K562 (cell line): ENCODE data around the gene ENOSF1. TPM values are rescaled to one million over a fixed set of nuclear protein-coding genes. Genes with fewer than 3 reads are reported as not detected.

ENCODE experiments used
- ATAC-seq: fragments of 200-7000 bp; cut with Tn5 transposase; 3 replicates; pipeline ENCODE4 v1.9.1; 2020; ENCODE audit warnings: moderate library complexity
- BruUV-seq: library from RNA; stranded (reverse); fragments of 400-500 nt; replicated peaks from 2 replicates; lab custom pipeline; 2021; lab: Mats Ljungman, UMichigan
- CTCF ChIA-PET: fragments of 300-600 bp; formaldehyde crosslinking; extraction: SDS; loops from one replicate; lab custom pipeline; 2021; ENCODE audit warnings: low intra/inter-chr PET ratio; lab: Yijun Ruan, JAX
- POLR2A ChIA-PET: fragments of 300-600, 350-650 bp; sonication (Branson Sonifier 250); formaldehyde crosslinking; extraction: SDS; loops from one replicate; lab custom pipeline; 2021; ENCODE audit warnings: antibody characterized with exemption, inconsistent platforms; lab: Yijun Ruan, JAX
- DNase-seq, 4 experiments: peaks; one replicate each; pipeline versions ENCODE4 v3.0.0 to v3.0.0-alpha.2; 2011 to 2018; ENCODE audit warnings: low spot score in 3 of 4, mixed read lengths in 3 of 4; ENCODE audit errors: extremely low read depth in 1 of 4
- FAIRE-seq: peaks from 2 replicates; lab custom pipeline; 2011; peaks lifted over from hg19 to GRCh38; lab: Jason Lieb, UNC
- H2AFZ ChIP-seq: 2 replicates; pipeline ENCODE4 v1.6.0; 2011; ENCODE audit warnings: low read depth, low read length, control low read depth, inconsistent platforms
- H3K27ac ChIP-seq: fragments of 200-600 bp; 3 replicates; pipeline ENCODE4 v1.8.0; 2011; ENCODE audit warnings: low read depth, mild to moderate bottlenecking, control low read depth, inconsistent platforms, low read length, moderate library complexity, mixed read lengths; ENCODE audit errors: extremely low read depth
- H3K27me3 ChIP-seq, 2 experiments: fragments of 300-600 bp in 1 of 2; 2 replicates in 1 of 2; 3 replicates in 1 of 2; pipeline versions ENCODE4 v1.6.0 to v1.8.0; 2011; ENCODE audit warnings: inconsistent platforms in 2 of 2, low read length in 2 of 2, mild to moderate bottlenecking in 1 of 2, mixed read lengths in 1 of 2, moderate library complexity in 1 of 2; ENCODE audit not compliant: control insufficient read depth in 2 of 2, insufficient read depth in 2 of 2
- H3K36me3 ChIP-seq: fragments of 300-600 bp; 3 replicates; pipeline ENCODE4 v1.8.0; 2011; ENCODE audit warnings: mild to moderate bottlenecking, low read length, inconsistent platforms; ENCODE audit not compliant: control insufficient read depth, insufficient read depth
- H3K4me1 ChIP-seq, 2 experiments: fragments of 200-600 bp in 1 of 2; replicated peaks in 1 of 2; 2 replicates in 1 of 2; 3 replicates in 1 of 2; pipeline versions ENCODE4 v1.5.1 to v1.8.0; 2011; ENCODE audit warnings: inconsistent platforms in 2 of 2, low read length in 2 of 2, mild to moderate bottlenecking in 1 of 2, mixed read lengths in 1 of 2, moderate library complexity in 1 of 2; ENCODE audit not compliant: control insufficient read depth in 2 of 2, insufficient read depth in 2 of 2
- H3K4me2 ChIP-seq: 2 replicates; pipeline ENCODE4 v1.6.1; 2011; ENCODE audit warnings: low read length, control low read depth, inconsistent platforms, mixed read lengths; ENCODE audit not compliant: insufficient read depth
- H3K4me3 ChIP-seq: fragments of 200-600 bp; sonication (generic), shearing (Covaris generic); 2 replicates; pipeline ENCODE4 v1.5.1; 2016; ENCODE audit warnings: control low read depth, inconsistent platforms
- H3K79me2 ChIP-seq: fragments of 200-600 bp; 3 replicates; pipeline ENCODE4 v1.8.0; 2011; ENCODE audit warnings: low read length, inconsistent platforms; ENCODE audit not compliant: control insufficient read depth, insufficient read depth
- H3K9ac ChIP-seq, 2 experiments: 2 replicates each; pipeline versions ENCODE4 v1.6.0 to v1.6.1; 2011; ENCODE audit warnings: low read depth in 2 of 2, low read length in 2 of 2, control low read depth in 1 of 2, inconsistent platforms in 1 of 2, mild to moderate bottlenecking in 1 of 2, mixed read lengths in 1 of 2; ENCODE audit not compliant: insufficient read depth in 1 of 2
- H3K9me1 ChIP-seq: one replicate; pipeline ENCODE4 v1.6.0; 2011; ENCODE audit warnings: inconsistent platforms, mild to moderate bottlenecking, low read length, moderate library complexity; ENCODE audit not compliant: control insufficient read depth, insufficient read depth
- H3K9me3 ChIP-seq: replicated peaks from 2 replicates; pipeline ENCODE4 v1.5.1; 2011; ENCODE audit warnings: low read depth, low read length, inconsistent platforms; ENCODE audit not compliant: control insufficient read depth, insufficient read depth
- H4K20me1 ChIP-seq: replicated peaks from 2 replicates; pipeline ENCODE4 v1.6.1; 2011; ENCODE audit warnings: low read length, inconsistent platforms, mixed read lengths; ENCODE audit not compliant: control insufficient read depth, insufficient read depth
- CC2D1A ChIP-seq: fragments of 450-650 bp; IDR thresholded peaks from 2 replicates; pipeline ENCODE4 v1.6.1; 2017; ENCODE audit warnings: mild to moderate bottlenecking
- CREM ChIP-seq: IDR thresholded peaks from 2 replicates; pipeline ENCODE4 v1.6.1; 2014; ENCODE audit warnings: antibody characterized with exemption, low read depth
- HIVEP1 ChIP-seq: fragments of 250-450 bp; sonication (Bioruptor Pico); IDR thresholded peaks from 2 replicates; pipeline ENCODE4 v1.4.0; 2020; ENCODE audit warnings: mild to moderate bottlenecking
- KDM2B ChIP-seq: fragments of 250-450 bp; sonication (Bioruptor Pico); IDR thresholded peaks from 2 replicates; pipeline ENCODE4 v1.8.0; 2021; ENCODE audit warnings: mild to moderate bottlenecking, moderate library complexity
- PML ChIP-seq: IDR thresholded peaks from 2 replicates; pipeline ENCODE4 v1.6.1; 2012; ENCODE audit warnings: low read length, inconsistent platforms
- POLR2A ChIP-seq: fragments of 450-650 bp; conservative IDR thresholded peaks from 2 replicates; pipeline ENCODE4 v1.6.1; 2016
- POLR2G ChIP-seq: fragments of 200-400 bp; formaldehyde crosslinking; IDR thresholded peaks from 2 replicates; pipeline ENCODE4 v1.6.1; 2017; ENCODE audit warnings: low read depth, mild to moderate bottlenecking, antibody characterized with exemption, low read length, moderate library complexity
- SETDB1 ChIP-seq: IDR thresholded peaks from one replicate; pipeline ENCODE4 v1.6.1; 2012; ENCODE audit warnings: low read length, control low read depth, inconsistent platforms
- SIN3A ChIP-seq, 2 experiments: fragments of 150-350 bp in 1 of 2; IDR thresholded peaks; 2 replicates each; pipeline ENCODE4 v1.6.1; 2011 to 2016; ENCODE audit warnings: borderline replicate concordance in 2 of 2, low read depth in 2 of 2, low read length in 2 of 2, mild to moderate bottlenecking in 2 of 2, moderate library complexity in 2 of 2; ENCODE audit not compliant: control insufficient read depth in 1 of 2
- SMAD1 ChIP-seq: fragments of 150-350 bp; IDR thresholded peaks from 2 replicates; pipeline ENCODE4 v1.6.1; 2014; ENCODE audit warnings: low read length, low read depth; ENCODE audit not compliant: partially characterized antibody
- TEAD4 ChIP-seq, 2 experiments: sonication (generic) in 1 of 2; formaldehyde crosslinking in 1 of 2; IDR thresholded peaks; 2 replicates each; pipeline versions ENCODE4 v1.6.1 to v1.8.0; 2012 to 2022; ENCODE audit warnings: borderline replicate concordance in 1 of 2, inconsistent platforms in 1 of 2, low read length in 1 of 2, mild to moderate bottlenecking in 1 of 2, missing genetic modification reagents in 1 of 2
- XRCC5 ChIP-seq: fragments of 200-400 bp; formaldehyde crosslinking; IDR thresholded peaks from 2 replicates; pipeline ENCODE4 v1.6.1; 2017; ENCODE audit warnings: low read depth, mild to moderate bottlenecking, low read length
- ZFP30 ChIP-seq: fragments of 250-450 bp; sonication (Bioruptor Pico); IDR thresholded peaks from 2 replicates; pipeline ENCODE4 v1.8.0; 2022; ENCODE audit warnings: moderate library complexity, mild to moderate bottlenecking, inconsistent platforms, borderline replicate concordance
- ZNF146 ChIP-seq: IDR thresholded peaks from one replicate; pipeline ENCODE4 v1.6.1; 2018; ENCODE audit warnings: missing compliant biosample characterization; ENCODE audit not compliant: unreplicated experiment
- ZNF197 ChIP-seq: fragments of 200-800 bp; sonication (Bioruptor generic); IDR thresholded peaks from 2 replicates; pipeline ENCODE4 v1.6.1; 2016; ENCODE audit warnings: low read depth, missing genetic modification characterization, missing compliant biosample characterization
- ZNF76 ChIP-seq: fragments of 250-450 bp; sonication (Bioruptor Pico); IDR thresholded peaks from 2 replicates; pipeline ENCODE4 v1.4.0; 2020; ENCODE audit warnings: mild to moderate bottlenecking, moderate library complexity, borderline replicate concordance
- WGBS: fragments of 100-300 bp; shearing (Covaris generic); methylation state at CpG from one replicate; pipeline ENCODE4 v1.1.6; 2016; ENCODE audit warnings: low coverage, mixed read lengths; ENCODE audit not compliant: insufficient coverage; ENCODE audit errors: missing lambda C conversion rate; 5-methylcytosine and 5-hydroxymethylcytosine counted together
- in situ Hi-C: fragments of 300-500 bp; cut with MboI; formaldehyde crosslinking; loops from 4 replicates; pipeline ENCODE4 v1.15.0; 2018; ENCODE audit warnings: inconsistent platforms, mixed read lengths
- intact Hi-C: fragments of 100-400 bp; cut with micrococcal nuclease; formaldehyde crosslinking; loops from 2 replicates; pipeline ENCODE4 v1.14.2; 2022
- polyA plus RNA-seq, 8 experiments: library from polyadenylated mRNA; depleted of rRNA in 4 of 8; stranded (reverse) in 5 of 8; unstranded in 3 of 8; fragments of >200 nt; fragmentation: Nextera tagmentation in 2 of 8; fragmentation: Illumina TruSeq in 1 of 8; extraction: Ambion mirVana in 2 of 8; extraction: Trizol in 1 of 8; gene quantifications; 2 replicates each; pipeline versions ENCODE4 v1.2.1 to v1.2.3, GENCODE V29; 2011 to 2014; ENCODE audit warnings: inconsistent platforms in 1 of 8, missing spikeins in 1 of 8
- total RNA-seq, 7 experiments: library from RNA; depleted of rRNA in 6 of 7; stranded (reverse); fragments of >200 nt in 6 of 7; fragmentation: Illumina TruSeq in 2 of 7; extraction: Trizol in 2 of 7; gene quantifications; 2 replicates each; pipeline versions ENCODE4 v1.2.1 to v1.2.3, GENCODE V29; 2011 to 2021; ENCODE audit warnings: low replicate concordance in 1 of 7
- TF ChIP-seq, protein P1 (sequence below): sonication (generic); formaldehyde crosslinking; IDR thresholded peaks from 2 replicates; pipeline ENCODE4 v1.8.1; 2023; ENCODE audit warnings: mild to moderate bottlenecking, missing genetic modification reagents, moderate library complexity
- TF ChIP-seq, protein P2 (sequence below), 2 experiments: IDR thresholded peaks; 2 replicates each; pipeline ENCODE4 v1.6.1; 2011; ENCODE audit warnings: borderline replicate concordance in 1 of 2, control low read depth in 1 of 2, low read depth in 1 of 2, low read length in 1 of 2, mild to moderate bottlenecking in 1 of 2, mixed read lengths in 1 of 2, moderate library complexity in 1 of 2; ENCODE audit not compliant: insufficient read depth in 1 of 2, insufficient read length in 1 of 2, poor library complexity in 1 of 2, severe bottlenecking in 1 of 2; ENCODE audit errors: extremely low read depth in 1 of 2

Gene ENOSF1
- total and polyA plus RNA-seq, 9 of the 15 experiments (the other 6 are each of a cell fraction or from before 2014, with no cell fraction given): 15.5 to 66.4 (median 46.5) TPM

DNA sequence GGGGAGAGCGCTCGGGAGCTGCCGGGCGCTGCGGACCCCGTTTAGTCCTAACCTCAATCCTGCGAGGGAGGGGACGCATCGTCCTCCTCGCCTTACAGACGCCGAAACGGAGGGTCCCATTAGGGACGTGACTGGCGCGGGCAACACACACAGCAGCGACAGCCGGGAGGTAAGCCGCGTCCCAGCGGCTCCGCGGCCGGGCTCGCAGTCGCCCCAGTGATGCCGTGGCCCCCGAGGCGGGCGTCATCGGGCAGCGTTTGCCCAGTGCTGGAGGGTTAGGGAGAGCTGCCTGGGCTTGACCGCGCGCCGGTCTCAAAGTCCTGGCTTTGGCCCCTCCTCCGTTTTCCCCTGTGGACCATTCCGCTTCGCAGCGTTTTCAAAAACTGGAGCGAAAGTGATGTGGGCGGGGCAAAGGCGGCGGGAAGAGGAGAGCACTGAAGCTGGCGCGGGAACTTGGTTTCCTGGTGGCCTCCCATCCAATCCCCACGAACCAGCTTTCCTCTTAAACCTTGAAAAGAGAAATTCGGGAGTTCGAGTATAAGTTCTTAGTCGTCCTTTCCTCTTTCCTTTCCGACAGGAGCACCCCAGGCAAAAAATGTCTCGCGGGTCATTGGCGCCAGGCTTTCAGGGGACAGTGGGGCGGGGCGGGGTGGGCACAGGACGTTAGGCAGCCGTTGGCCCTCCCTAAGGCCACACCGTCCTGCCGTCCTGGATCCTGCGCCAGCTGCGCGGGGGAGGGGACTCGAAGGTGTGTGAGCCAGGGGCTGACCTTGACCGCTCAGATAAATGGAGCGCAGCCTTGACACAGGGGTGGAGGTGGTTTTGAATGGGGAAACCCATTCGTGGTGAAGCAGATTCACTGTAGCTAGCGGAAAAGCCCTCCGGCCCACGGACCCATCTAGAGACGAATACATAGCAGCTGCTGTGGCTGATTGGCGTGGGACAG, 54.2 kb downstream of the ENOSF1 start:
- BruUV-seq: TSS peak; percentile 41
- H3K4me3 ChIP-seq: peak overlapping the region; percentile 93
- ATAC-seq (peak; percentile 89), DNase-seq (peak; percentile 83 to 98 (median 87)), FAIRE-seq (peak; percentile 87)
- H3K4me2 ChIP-seq: peak overlapping the region; percentile 96
- H3K79me2 ChIP-seq: peaks cover 78% of the 10 kb centered on the region
- no peaks in the 10 kb centered on the region for H4K20me1 ChIP-seq
- H3K9me1 ChIP-seq: no peaks in the 10 kb centered on the region
- CTCF ChIA-PET: no interaction called here
- in situ Hi-C loops: no loop called here
- no peaks in the 10 kb centered on the region for H3K27me3 ChIP-seq
- H3K27ac ChIP-seq: peak overlapping the region; percentile 96
- H2AFZ ChIP-seq: peak overlapping the region; percentile 93
- peaks cover 36% of the 10 kb centered on the region for H3K36me3 ChIP-seq
- H3K4me1 ChIP-seq: peaks cover 19 to 27% of the 10 kb centered on the region in 2 experiments; a peak in 4 of 5 replicates
- intact Hi-C loops: loop anchor here (2.0 kb wide), 1 partner anchor 33 kb away; no protein-coding TSS in a partner anchor
- peaks cover 10% of the 10 kb centered on the region; the same call in 1 of the 2 replicates for H3K9me3 ChIP-seq
- POLR2A ChIA-PET: interaction anchor here (0.5 to 3.4 kb wide), 29 partner anchors 9 to 1839 kb away, joined by 3 to 19 read pairs (median 4); partner anchors contain the start of gene CLUL1
- 1% methylated on average over 59 of the region's 72 CpGs for WGBS
- peak overlapping the region; percentile 90 to 100 for H3K9ac ChIP-seq
- peak; percentile 95 for TF ChIP-seq POLR2A
- TF ChIP-seq XRCC5: no peak; the same call in 1 of the 2 replicates
- TF ChIP-seq CC2D1A: peak; percentile 56; the same call in 1 of the 2 replicates
- TF ChIP-seq POLR2G: peak; percentile 95
- no peak for TF ChIP-seq ZFP30 (CRISPR knock-in tag)
- TF ChIP-seq SMAD1: peak; percentile 45
- TF ChIP-seq SETDB1: no peak
- TF ChIP-seq SIN3A (IDR thresholded peaks at IDR 0.05; ENCODE audit: borderline replicate concordance in 2 of 2, control insufficient read depth in 1 of 2, low read depth in 2 of 2, low read length in 2 of 2): peak in 1 of 2 experiments; percentile 55; a peak in 2 of 4 replicates
- no peak for TF ChIP-seq ZNF76 (CRISPR knock-in tag)
- no peak; the same call in 1 of the 2 replicates for TF ChIP-seq TEAD4 (IDR thresholded peaks at IDR 0.05; ENCODE audit: low read length)
- no peak for TF ChIP-seq TEAD4 (CRISPR knock-in tag; IDR thresholded peaks at IDR 0.05; ENCODE audit: borderline replicate concordance)
- no peak for TF ChIP-seq ZNF197 (CRISPR knock-in tag)
- TF ChIP-seq CREM: peak; percentile 91
- TF ChIP-seq, protein P1, sequence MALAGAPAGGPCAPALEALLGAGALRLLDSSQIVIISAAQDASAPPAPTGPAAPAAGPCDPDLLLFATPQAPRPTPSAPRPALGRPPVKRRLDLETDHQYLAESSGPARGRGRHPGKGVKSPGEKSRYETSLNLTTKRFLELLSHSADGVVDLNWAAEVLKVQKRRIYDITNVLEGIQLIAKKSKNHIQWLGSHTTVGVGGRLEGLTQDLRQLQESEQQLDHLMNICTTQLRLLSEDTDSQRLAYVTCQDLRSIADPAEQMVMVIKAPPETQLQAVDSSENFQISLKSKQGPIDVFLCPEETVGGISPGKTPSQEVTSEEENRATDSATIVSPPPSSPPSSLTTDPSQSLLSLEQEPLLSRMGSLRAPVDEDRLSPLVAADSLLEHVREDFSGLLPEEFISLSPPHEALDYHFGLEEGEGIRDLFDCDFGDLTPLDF (CRISPR knock-in tag): peak; percentile 27; the same call in 1 of the 2 replicates
- TF ChIP-seq, protein P2, sequence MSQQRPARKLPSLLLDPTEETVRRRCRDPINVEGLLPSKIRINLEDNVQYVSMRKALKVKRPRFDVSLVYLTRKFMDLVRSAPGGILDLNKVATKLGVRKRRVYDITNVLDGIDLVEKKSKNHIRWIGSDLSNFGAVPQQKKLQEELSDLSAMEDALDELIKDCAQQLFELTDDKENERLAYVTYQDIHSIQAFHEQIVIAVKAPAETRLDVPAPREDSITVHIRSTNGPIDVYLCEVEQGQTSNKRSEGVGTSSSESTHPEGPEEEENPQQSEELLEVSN (IDR thresholded peaks at IDR 0.05; ENCODE audit: borderline replicate concordance in 1 of 2, extremely low read depth in 1 of 2, insufficient read depth in 1 of 2, insufficient read length in 1 of 2, low read depth in 1 of 2, low read length in 1 of 2, poor library complexity in 1 of 2, severe bottlenecking in 1 of 2): peak; percentile 24 to 85
- no peak for TF ChIP-seq KDM2B (CRISPR knock-in tag)
- peak; percentile 70 for TF ChIP-seq PML
- TF ChIP-seq HIVEP1 (CRISPR knock-in tag): 0 out of 2 replicates have a peak, but pooled peaks have one; percentile 53
- TF ChIP-seq ZNF146 (CRISPR knock-in tag): no peak
